HepG2 (cell line): Measurements from ENCODE around the gene LAMC1. TPM values are rescaled to one million over a fixed set of nuclear protein-coding genes. Genes with fewer than 3 reads are reported as not detected.
A peak's percentile ranks its signal among the peaks of the same experiment; 100 is the strongest.

Experiments used
- EZH2 ChIP-seq: conservative IDR thresholded peaks from 2 replicates; pipeline ENCODE4 v1.6.1; 2012; ENCODE audit warnings: mild to moderate bottlenecking, low read depth, low read length, moderate library complexity
- FOSL2 ChIP-seq: sonication (generic); formaldehyde crosslinking; IDR thresholded peaks from 2 replicates; pipeline ENCODE4 v1.4.0; 2020; ENCODE audit warnings: missing genetic modification reagents
- FOXJ3 ChIP-seq: sonication (generic); formaldehyde crosslinking; IDR thresholded peaks from 2 replicates; pipeline ENCODE4 v1.4.0; 2020; ENCODE audit warnings: missing genetic modification reagents, mild to moderate bottlenecking, borderline replicate concordance
- GMEB2 ChIP-seq: IDR thresholded peaks from 2 replicates; pipeline ENCODE4 v1.6.1; 2016; ENCODE audit warnings: missing biosample characterization, missing genetic modification reagents, low read depth
- KDM3A ChIP-seq: IDR thresholded peaks from 2 replicates; pipeline ENCODE4 v1.6.1; 2018; ENCODE audit warnings: low read depth, missing compliant biosample characterization
- MXD3 ChIP-seq: IDR thresholded peaks from 2 replicates; pipeline ENCODE4 v1.6.1; 2016; ENCODE audit warnings: mild to moderate bottlenecking, missing biosample characterization, missing genetic modification reagents
- PAF1 ChIP-seq: IDR thresholded peaks from 2 replicates; pipeline ENCODE4 v1.6.1; 2016; ENCODE audit warnings: missing genetic modification reagents, missing compliant biosample characterization
- RBM22 ChIP-seq: fragments of 200-400 bp; formaldehyde crosslinking; optimal IDR thresholded peaks from 2 replicates; pipeline ENCODE3; 2017; ENCODE audit warnings: mild to moderate bottlenecking, low read length, moderate library complexity
- SIN3A ChIP-seq: IDR thresholded peaks from 2 replicates; pipeline ENCODE4 v1.6.1; 2011; ENCODE audit warnings: low read depth, mild to moderate bottlenecking, control low read depth, low read length, borderline replicate concordance
- SMYD3 ChIP-seq: sonication (generic); formaldehyde crosslinking; IDR thresholded peaks from 2 replicates; pipeline ENCODE4 v1.8.1; 2023; ENCODE audit warnings: mild to moderate bottlenecking, missing genetic modification reagents
- TGIF2 ChIP-seq: IDR thresholded peaks from 2 replicates; pipeline ENCODE4 v1.6.1; 2016; ENCODE audit warnings: control low read depth, missing compliant biosample characterization
- U2AF2 ChIP-seq: fragments of 200-400 bp; formaldehyde crosslinking; IDR thresholded peaks from 2 replicates; pipeline ENCODE4 v1.6.1; 2017; ENCODE audit warnings: low read depth, mild to moderate bottlenecking, low read length
- ZBTB38 ChIP-seq: sonication (generic); formaldehyde crosslinking; IDR thresholded peaks from 2 replicates; pipeline ENCODE4 v1.5.1; 2020; ENCODE audit warnings: mild to moderate bottlenecking, missing genetic modification reagents
- ZFP41 ChIP-seq: sonication (generic); formaldehyde crosslinking; IDR thresholded peaks from 2 replicates; pipeline ENCODE4 v1.4.0; 2020; ENCODE audit warnings: mild to moderate bottlenecking, missing genetic modification reagents, borderline replicate concordance
- ZFP82 ChIP-seq: sonication (generic); formaldehyde crosslinking; IDR thresholded peaks from 2 replicates; pipeline ENCODE4 v1.5.1; 2020; ENCODE audit warnings: mild to moderate bottlenecking, missing genetic modification reagents, borderline replicate concordance
- ZNF253 ChIP-seq: sonication (generic); formaldehyde crosslinking; IDR thresholded peaks from 2 replicates; pipeline ENCODE4 v1.8.0; 2022; ENCODE audit warnings: mild to moderate bottlenecking, missing genetic modification reagents, borderline replicate concordance
- ZNF263 ChIP-seq: sonication (generic); formaldehyde crosslinking; IDR thresholded peaks from 2 replicates; pipeline ENCODE4 v1.4.0; 2020; ENCODE audit warnings: missing genetic modification reagents
- ZNF335 ChIP-seq: sonication (generic); formaldehyde crosslinking; IDR thresholded peaks from 2 replicates; pipeline ENCODE4 v1.4.0; 2020; ENCODE audit warnings: missing genetic modification reagents
- ZNF598 ChIP-seq: sonication (generic); formaldehyde crosslinking; IDR thresholded peaks from 2 replicates; pipeline ENCODE4 v1.5.1; 2020; ENCODE audit warnings: mild to moderate bottlenecking, missing genetic modification reagents, borderline replicate concordance
- ZNF644 ChIP-seq: IDR thresholded peaks from 2 replicates; pipeline ENCODE4 v1.6.1; 2016; ENCODE audit warnings: low read depth
- ZNF678 ChIP-seq: sonication (generic); formaldehyde crosslinking; IDR thresholded peaks from 2 replicates; pipeline ENCODE4 v1.4.0; 2020; ENCODE audit warnings: mild to moderate bottlenecking, missing genetic modification reagents
- ZNF850 ChIP-seq: sonication (generic); formaldehyde crosslinking; conservative IDR thresholded peaks from 2 replicates; pipeline ENCODE4 v1.9.0; 2021; ENCODE audit warnings: mild to moderate bottlenecking, missing genetic modification reagents
- polyA plus RNA-seq, 8 experiments: library from polyadenylated mRNA; depleted of rRNA in 3 of 8; stranded (reverse) in 7 of 8; unstranded in 1 of 8; fragments of >200 nt; fragmentation: Illumina TruSeq in 4 of 8; extraction: Trizol in 4 of 8; gene quantifications; 2 replicates each; pipeline versions ENCODE4 v1.2.1 to v1.2.3, GENCODE V29; 2011 to 2016; ENCODE audit warnings: low read depth in 4 of 8, missing spikeins in 1 of 8, mixed read lengths in 1 of 8; ENCODE audit not compliant: insufficient read depth in 1 of 8
- total RNA-seq, 5 experiments: library from RNA; depleted of rRNA; stranded (reverse); fragments of >200 nt; fragmentation: Illumina TruSeq; extraction: Trizol; gene quantifications; 2 replicates each; pipeline ENCODE4 v1.2.3, GENCODE V29; 2016; ENCODE audit warnings: low read depth in 1 of 5
- TF ChIP-seq, protein P1 (sequence below): IDR thresholded peaks from 2 replicates; pipeline ENCODE4 v1.6.1; 2016; ENCODE audit warnings: missing genetic modification reagents, missing compliant biosample characterization
- TF ChIP-seq, protein P2 (sequence below): sonication (generic); formaldehyde crosslinking; IDR thresholded peaks from 2 replicates; pipeline ENCODE4 v1.5.1; 2020; ENCODE audit warnings: mild to moderate bottlenecking, missing genetic modification reagents, borderline replicate concordance
- TF ChIP-seq, protein P3 (sequence below): sonication (generic); formaldehyde crosslinking; conservative IDR thresholded peaks from 2 replicates; pipeline ENCODE4 v1.8.0; 2022; ENCODE audit warnings: mild to moderate bottlenecking, moderate library complexity, missing genetic modification reagents
- TF ChIP-seq, protein P4 (sequence below): sonication (generic); formaldehyde crosslinking; IDR thresholded peaks from 2 replicates; pipeline ENCODE4 v1.5.1; 2020; ENCODE audit warnings: missing genetic modification reagents, mild to moderate bottlenecking, borderline replicate concordance

The LAMC1 gene
- total and polyA plus RNA-seq, 2 of the 13 experiments (the other 11 are each of a cell fraction or from before 2014, with no cell fraction given) = 58.5 to 137 TPM

GRCh38 chr1:183030053-183030452 is 6.8 kb downstream of the LAMC1 start (continued):
- TF ChIP-seq, protein P1, sequence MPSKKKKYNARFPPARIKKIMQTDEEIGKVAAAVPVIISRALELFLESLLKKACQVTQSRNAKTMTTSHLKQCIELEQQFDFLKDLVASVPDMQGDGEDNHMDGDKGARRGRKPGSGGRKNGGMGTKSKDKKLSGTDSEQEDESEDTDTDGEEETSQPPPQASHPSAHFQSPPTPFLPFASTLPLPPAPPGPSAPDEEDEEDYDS = no peak
- no peak for TF ChIP-seq ZNF678 (CRISPR knock-in tag)
- no peak for TF ChIP-seq ZNF598 (CRISPR knock-in tag)
- TF ChIP-seq, protein P2, sequence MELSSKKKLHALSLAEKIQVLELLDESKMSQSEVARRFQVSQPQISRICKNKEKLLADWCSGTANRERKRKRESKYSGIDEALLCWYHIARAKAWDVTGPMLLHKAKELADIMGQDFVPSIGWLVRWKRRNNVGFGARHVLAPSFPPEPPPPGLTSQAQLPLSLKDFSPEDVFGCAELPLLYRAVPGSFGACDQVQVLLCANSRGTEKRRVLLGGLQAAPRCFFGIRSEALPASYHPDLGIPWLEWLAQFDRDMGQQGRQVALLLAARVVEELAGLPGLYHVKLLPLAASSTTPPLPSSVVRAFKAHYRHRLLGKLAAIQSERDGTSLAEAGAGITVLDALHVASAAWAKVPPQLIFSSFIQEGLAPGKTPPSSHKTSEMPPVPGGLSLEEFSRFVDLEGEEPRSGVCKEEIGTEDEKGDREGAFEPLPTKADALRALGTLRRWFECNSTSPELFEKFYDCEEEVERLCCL (CRISPR knock-in tag) = no peak
- peak; percentile 89; the same call in 1 of the 2 replicates for TF ChIP-seq FOXJ3 (CRISPR knock-in tag)
- TF ChIP-seq MXD3 (CRISPR knock-in tag) = no peak
- no peak for TF ChIP-seq U2AF2
- TF ChIP-seq FOSL2 (CRISPR knock-in tag) = peak; percentile 80
- no peak for TF ChIP-seq ZNF850
- 0 out of 2 replicates have a peak, but pooled peaks have one; percentile 50 for TF ChIP-seq ZNF335
- TF ChIP-seq ZFP41 = no peak
- TF ChIP-seq PAF1 = no peak
- no peak for TF ChIP-seq GMEB2 (CRISPR knock-in tag)
- peak; percentile 84 for TF ChIP-seq TGIF2 (CRISPR knock-in tag)
- peak; percentile 88 for TF ChIP-seq ZNF644
- TF ChIP-seq ZFP82 (CRISPR knock-in tag) = no peak
- no peak for TF ChIP-seq ZNF263 (CRISPR knock-in tag)
- TF ChIP-seq ZNF253 = no peak
- TF ChIP-seq, protein P3, sequence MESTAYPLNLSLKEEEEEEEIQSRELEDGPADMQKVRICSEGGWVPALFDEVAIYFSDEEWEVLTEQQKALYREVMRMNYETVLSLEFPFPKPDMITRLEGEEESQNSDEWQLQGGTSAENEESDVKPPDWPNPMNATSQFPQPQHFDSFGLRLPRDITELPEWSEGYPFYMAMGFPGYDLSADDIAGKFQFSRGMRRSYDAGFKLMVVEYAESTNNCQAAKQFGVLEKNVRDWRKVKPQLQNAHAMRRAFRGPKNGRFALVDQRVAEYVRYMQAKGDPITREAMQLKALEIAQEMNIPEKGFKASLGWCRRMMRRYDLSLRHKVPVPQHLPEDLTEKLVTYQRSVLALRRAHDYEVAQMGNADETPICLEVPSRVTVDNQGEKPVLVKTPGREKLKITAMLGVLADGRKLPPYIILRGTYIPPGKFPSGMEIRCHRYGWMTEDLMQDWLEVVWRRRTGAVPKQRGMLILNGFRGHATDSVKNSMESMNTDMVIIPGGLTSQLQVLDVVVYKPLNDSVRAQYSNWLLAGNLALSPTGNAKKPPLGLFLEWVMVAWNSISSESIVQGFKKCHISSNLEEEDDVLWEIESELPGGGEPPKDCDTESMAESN (CRISPR knock-in tag) = no peak
- no peak for TF ChIP-seq SIN3A
- TF ChIP-seq, protein P4, sequence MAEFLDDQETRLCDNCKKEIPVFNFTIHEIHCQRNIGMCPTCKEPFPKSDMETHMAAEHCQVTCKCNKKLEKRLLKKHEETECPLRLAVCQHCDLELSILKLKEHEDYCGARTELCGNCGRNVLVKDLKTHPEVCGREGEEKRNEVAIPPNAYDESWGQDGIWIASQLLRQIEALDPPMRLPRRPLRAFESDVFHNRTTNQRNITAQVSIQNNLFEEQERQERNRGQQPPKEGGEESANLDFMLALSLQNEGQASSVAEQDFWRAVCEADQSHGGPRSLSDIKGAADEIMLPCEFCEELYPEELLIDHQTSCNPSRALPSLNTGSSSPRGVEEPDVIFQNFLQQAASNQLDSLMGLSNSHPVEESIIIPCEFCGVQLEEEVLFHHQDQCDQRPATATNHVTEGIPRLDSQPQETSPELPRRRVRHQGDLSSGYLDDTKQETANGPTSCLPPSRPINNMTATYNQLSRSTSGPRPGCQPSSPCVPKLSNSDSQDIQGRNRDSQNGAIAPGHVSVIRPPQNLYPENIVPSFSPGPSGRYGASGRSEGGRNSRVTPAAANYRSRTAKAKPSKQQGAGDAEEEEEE (CRISPR knock-in tag) = no peak
- no peak for TF ChIP-seq EZH2
- TF ChIP-seq ZBTB38 = no peak
- TF ChIP-seq SMYD3 = no peak
- TF ChIP-seq KDM3A (CRISPR knock-in tag) = no peak
- TF ChIP-seq RBM22 = peak; percentile 28
